HCT116 (cell line): Measurements from ENCODE around the gene FSTL4. TPM values are rescaled to one million over a fixed set of nuclear protein-coding genes. Genes with fewer than 3 reads are reported as not detected.

Experiments used
- ATAC-seq: fragments of 200-7000 bp; cut with Tn5 transposase; 2 replicates; pipeline ENCODE4 v1.9.1; 2020; ENCODE audit warnings: mild to moderate bottlenecking, moderate library complexity
- BruUV-seq: library from RNA; stranded (reverse); fragments of 400-500 nt; replicated peaks from 2 replicates; lab custom pipeline; 2021; lab: Mats Ljungman, UMichigan
- CTCF ChIA-PET: fragments of 300-600 bp; sonication (Branson Sonifier 250); formaldehyde crosslinking; loops from one replicate; lab custom pipeline; 2021; ENCODE audit warnings: antibody characterized with exemption; lab: Charles Lee
- POLR2A ChIA-PET: fragments of 300-600, 350-600 bp; sonication (Branson Sonifier 250); formaldehyde crosslinking; loops from one replicate; lab custom pipeline; 2021; ENCODE audit warnings: antibody characterized with exemption; lab: Charles Lee
- RAD21 ChIA-PET, 2 experiments: fragments of 300-600 bp; sonication (Branson Sonifier 250); formaldehyde crosslinking; loops; one replicate each; lab custom pipeline; 2023; ENCODE audit warnings: low total read pairs in 2 of 2; ENCODE audit not compliant: uncharacterized antibody in 2 of 2, unreplicated experiment in 2 of 2, low non-redundant PET in 1 of 2; lab: Charles Lee
- DNase-seq: peaks from one replicate; pipeline ENCODE4 v3.0.0-alpha.2; 2010; ENCODE audit warnings: low read depth, low spot score
- H2AFZ ChIP-seq: fragments of 200-600 bp; shearing (Covaris generic), sonication (generic); 2 replicates; pipeline ENCODE4 v1.6.1; 2017; ENCODE audit warnings: low read depth, mixed run types, mixed read lengths, antibody characterized with exemption, low read length; ENCODE audit not compliant: poor library complexity, severe bottlenecking
- H3K27ac ChIP-seq: 2 replicates; pipeline ENCODE4 v1.5.1; 2012; ENCODE audit warnings: low read depth, low read length
- H3K27me3 ChIP-seq: fragments of 200-600 bp; sonication (generic); 2 replicates; pipeline ENCODE4 v1.6.1; 2016; ENCODE audit warnings: mixed run types, low read length, mixed read lengths; ENCODE audit not compliant: insufficient read depth
- H3K36me3 ChIP-seq, 2 experiments: fragments of 200-500 bp in 1 of 2; fragments of 200-600 bp in 1 of 2; sonication (Bioruptor generic) in 1 of 2; sonication (generic) in 1 of 2; 2 replicates each; pipeline versions ENCODE4 v1.5.1 to v1.6.1; 2014 to 2016; ENCODE audit warnings: low read length in 2 of 2, inconsistent platforms in 1 of 2, mixed read lengths in 1 of 2, mixed run types in 1 of 2; ENCODE audit not compliant: insufficient read depth in 2 of 2, control insufficient read depth in 1 of 2
- H3K4me1 ChIP-seq, 2 experiments: fragments of 200-600 bp in 1 of 2; sonication (generic) in 1 of 2; 2 replicates each; pipeline versions ENCODE4 v1.5.1 to v1.6.1; 2012 to 2017; ENCODE audit warnings: low read length in 2 of 2, inconsistent platforms in 1 of 2, mild to moderate bottlenecking in 1 of 2, mixed read lengths in 1 of 2, mixed run types in 1 of 2, moderate library complexity in 1 of 2; ENCODE audit not compliant: insufficient read depth in 2 of 2, control insufficient read depth in 1 of 2
- H3K4me2 ChIP-seq: fragments of 200-600 bp; sonication (generic); 2 replicates; pipeline ENCODE4 v1.6.1; 2017; ENCODE audit warnings: mixed run types, low read length, mixed read lengths
- H3K4me3 ChIP-seq, 2 experiments: fragments of 200-600 bp in 1 of 2; sonication (generic) in 1 of 2; replicated peaks in 1 of 2; 2 replicates each; pipeline ENCODE4 v1.5.1; 2011 to 2016; ENCODE audit warnings: low read length in 2 of 2, control low read depth in 1 of 2, low read depth in 1 of 2, mild to moderate bottlenecking in 1 of 2, mixed read lengths in 1 of 2, mixed run types in 1 of 2
- H3K79me2 ChIP-seq: fragments of 200-600 bp; sonication (generic); 2 replicates; pipeline ENCODE4 v1.6.1; 2017; ENCODE audit warnings: mild to moderate bottlenecking, mixed run types, low read length, moderate library complexity, mixed read lengths; ENCODE audit not compliant: insufficient read depth
- H3K9ac ChIP-seq: fragments of 200-600 bp; sonication (generic); 2 replicates; pipeline ENCODE4 v1.6.1; 2016; ENCODE audit warnings: low read length, mixed read lengths
- H3K9me2 ChIP-seq: fragments of 200-600 bp; sonication (generic), shearing (Covaris generic); 2 replicates; pipeline ENCODE4 v1.6.1; 2017; ENCODE audit warnings: mixed run types, mild to moderate bottlenecking, moderate library complexity; ENCODE audit not compliant: insufficient read depth
- H3K9me3 ChIP-seq, 2 experiments: fragments of 200-500 bp in 1 of 2; fragments of 200-600 bp in 1 of 2; sonication (Bioruptor generic) in 1 of 2; sonication (generic) in 1 of 2; 2 replicates each; pipeline ENCODE4 v1.6.1; 2014 to 2017; ENCODE audit warnings: low read length in 2 of 2, mixed read lengths in 2 of 2, inconsistent platforms in 1 of 2, low read depth in 1 of 2, mild to moderate bottlenecking in 1 of 2, mixed run types in 1 of 2, moderate library complexity in 1 of 2; ENCODE audit not compliant: control insufficient read depth in 1 of 2, insufficient read depth in 1 of 2
- H4K20me1 ChIP-seq: fragments of 200-600 bp; sonication (generic), shearing (Covaris generic); 2 replicates; pipeline ENCODE4 v1.6.1; 2017; ENCODE audit warnings: mixed run types, mild to moderate bottlenecking, moderate library complexity; ENCODE audit not compliant: insufficient read depth
- CBX3 ChIP-seq: IDR thresholded peaks from 2 replicates; pipeline ENCODE4 v1.6.1; 2012; ENCODE audit warnings: low read depth
- EGR1 ChIP-seq: IDR thresholded peaks from 2 replicates; pipeline ENCODE4 v1.6.1; 2012; ENCODE audit warnings: low read depth
- ELF1 ChIP-seq: IDR thresholded peaks from 2 replicates; pipeline ENCODE4 v1.6.1; 2012; ENCODE audit warnings: low read depth, borderline replicate concordance
- EZH2phosphoT487 ChIP-seq: fragments of 200-600 bp; IDR thresholded peaks from 2 replicates; pipeline ENCODE4 v1.6.1; 2018; ENCODE audit warnings: antibody characterized with exemption, borderline replicate concordance
- JUND ChIP-seq: IDR thresholded peaks from 2 replicates; pipeline ENCODE4 v1.6.1; 2012
- POLR2A ChIP-seq: IDR thresholded peaks from 2 replicates; pipeline ENCODE4 v1.7.0; 2011; ENCODE audit warnings: borderline replicate concordance; ENCODE audit not compliant: insufficient read depth, insufficient read length; ENCODE audit errors: extremely low read depth
- POLR2AphosphoS5 ChIP-seq: IDR thresholded peaks from 2 replicates; pipeline ENCODE4 v1.6.1; 2011; ENCODE audit warnings: mild to moderate bottlenecking, low read depth, low read length, moderate library complexity
- SP1 ChIP-seq: IDR thresholded peaks from 2 replicates; pipeline ENCODE4 v1.6.1; 2012; ENCODE audit warnings: low read depth
- SRF ChIP-seq: IDR thresholded peaks from 2 replicates; pipeline ENCODE4 v1.6.1; 2012; ENCODE audit warnings: low read depth
- TCF7L2 ChIP-seq: IDR thresholded peaks from 2 replicates; pipeline ENCODE4 v1.7.0; 2011; ENCODE audit warnings: borderline replicate concordance, inconsistent platforms; ENCODE audit not compliant: insufficient read depth, insufficient read length; ENCODE audit errors: extremely low read depth
- YY1 ChIP-seq: IDR thresholded peaks from 2 replicates; pipeline ENCODE4 v1.6.1; 2011; ENCODE audit warnings: low read length, low read depth, moderate library complexity, mild to moderate bottlenecking; ENCODE audit not compliant: insufficient replicate concordance; ENCODE audit errors: extremely low read depth
- ZFX ChIP-seq: fragments of 450-650 bp; IDR thresholded peaks from 2 replicates; pipeline ENCODE4 v1.6.1; 2017
- intact Hi-C: fragments of 100-400 bp; cut with micrococcal nuclease; formaldehyde crosslinking; loops from 2 replicates; pipeline ENCODE4 v1.10.0; 2022
- total RNA-seq: library from RNA; stranded (reverse); gene quantifications from one replicate; pipeline ENCODE4 v1.2.1, GENCODE V29; 2021; ENCODE audit not compliant: unreplicated experiment
- TF ChIP-seq, protein P1 (sequence below): IDR thresholded peaks from 2 replicates; pipeline ENCODE4 v1.6.1; 2012
- TF ChIP-seq, protein P2 (sequence below), 3 experiments: fragments of 200-600 bp in 1 of 3; sonication (generic) in 1 of 3; IDR thresholded peaks in 2 of 3; conservative IDR thresholded peaks in 1 of 3; 2 replicates each; pipeline ENCODE4 v1.5.1; 2012 to 2017; ENCODE audit warnings: low read depth in 2 of 3, low read length in 2 of 3, antibody characterized with exemption in 1 of 3, borderline replicate concordance in 1 of 3, control low read depth in 1 of 3, mild to moderate bottlenecking in 1 of 3, mixed read lengths in 1 of 3, mixed run types in 1 of 3, moderate library complexity in 1 of 3; ENCODE audit not compliant: insufficient read depth in 1 of 3
- TF ChIP-seq, protein P3 (sequence below): IDR thresholded peaks from 2 replicates; pipeline ENCODE4 v1.6.1; 2011; ENCODE audit warnings: mild to moderate bottlenecking, low read length, moderate library complexity; ENCODE audit not compliant: insufficient replicate concordance; ENCODE audit errors: extremely low read depth

FSTL4 gene
- total RNA-seq, 1 experiment from 2014 or later: 0.37 TPM

DNA sequence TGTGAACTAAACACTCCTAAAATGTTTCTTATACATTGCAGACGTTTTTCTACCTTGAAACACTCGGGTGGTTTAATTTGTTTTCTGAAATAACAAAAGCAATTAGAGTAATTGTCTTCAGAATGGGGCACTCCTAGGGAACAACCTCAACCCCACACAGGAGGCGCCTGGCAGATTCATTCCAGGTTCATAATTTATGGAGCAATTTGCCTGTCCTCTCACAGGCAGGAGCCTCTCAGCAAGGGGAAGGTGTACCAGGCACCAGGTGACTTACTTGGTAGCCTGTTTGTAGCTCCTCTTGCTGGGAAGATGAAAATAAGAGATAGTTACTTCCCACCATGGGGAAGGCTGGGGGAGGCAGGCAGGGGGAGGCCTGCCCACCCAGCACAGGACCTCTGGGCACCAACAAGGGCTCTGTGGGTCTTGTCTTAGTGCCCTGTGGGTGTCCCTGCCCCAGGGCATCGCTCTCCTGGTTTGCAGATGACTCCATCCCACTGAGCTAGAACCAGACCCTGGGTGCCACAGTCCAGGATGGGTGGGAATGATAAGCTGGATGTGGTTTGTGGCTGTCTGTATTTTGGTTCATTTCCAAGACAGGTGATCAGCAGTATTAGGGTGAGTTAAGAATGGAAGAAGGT, 144.4 kb downstream of the FSTL4 start:
- Histone ChIP-seq H3K9me3 (no peaks in the 10 kb centered on the region), H3K36me3 (no peaks in the 10 kb centered on the region), H3K9me2 (no peaks in the 10 kb centered on the region), H3K79me2 (no peaks in the 10 kb centered on the region), H3K27ac (no peak overlapping the region), H3K4me1 (no peaks in the 10 kb centered on the region), H3K4me3 (no peak overlapping the region), H3K9ac (no peak overlapping the region), H4K20me1 (no peaks in the 10 kb centered on the region), H2AFZ (no peak overlapping the region), H3K4me2 (no peak overlapping the region), H3K27me3 (peaks cover 4% of the 10 kb centered on the region; the same call in 1 of the 2 replicates)
- ATAC-seq (no peak), DNase-seq (no peak)
- intact Hi-C loops: no loop called here
- ChIA-PET RAD21 (no interaction called here), CTCF (no interaction called here), POLR2A (no interaction called here)
- no TSS peak for BruUV-seq
- TF ChIP-seq POLR2AphosphoS5 (no peak), EZH2phosphoT487 (no peak), ELF1 (no peak), CBX3 (no peak), EGR1 (no peak), POLR2A (no peak), YY1 (no peak), SP1 (no peak), ZFX (no peak), TCF7L2 (no peak), JUND (no peak), SRF (no peak)
- TF ChIP-seq, protein P1, sequence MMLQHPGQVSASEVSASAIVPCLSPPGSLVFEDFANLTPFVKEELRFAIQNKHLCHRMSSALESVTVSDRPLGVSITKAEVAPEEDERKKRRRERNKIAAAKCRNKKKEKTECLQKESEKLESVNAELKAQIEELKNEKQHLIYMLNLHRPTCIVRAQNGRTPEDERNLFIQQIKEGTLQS: no peak
- TF ChIP-seq, protein P2, sequence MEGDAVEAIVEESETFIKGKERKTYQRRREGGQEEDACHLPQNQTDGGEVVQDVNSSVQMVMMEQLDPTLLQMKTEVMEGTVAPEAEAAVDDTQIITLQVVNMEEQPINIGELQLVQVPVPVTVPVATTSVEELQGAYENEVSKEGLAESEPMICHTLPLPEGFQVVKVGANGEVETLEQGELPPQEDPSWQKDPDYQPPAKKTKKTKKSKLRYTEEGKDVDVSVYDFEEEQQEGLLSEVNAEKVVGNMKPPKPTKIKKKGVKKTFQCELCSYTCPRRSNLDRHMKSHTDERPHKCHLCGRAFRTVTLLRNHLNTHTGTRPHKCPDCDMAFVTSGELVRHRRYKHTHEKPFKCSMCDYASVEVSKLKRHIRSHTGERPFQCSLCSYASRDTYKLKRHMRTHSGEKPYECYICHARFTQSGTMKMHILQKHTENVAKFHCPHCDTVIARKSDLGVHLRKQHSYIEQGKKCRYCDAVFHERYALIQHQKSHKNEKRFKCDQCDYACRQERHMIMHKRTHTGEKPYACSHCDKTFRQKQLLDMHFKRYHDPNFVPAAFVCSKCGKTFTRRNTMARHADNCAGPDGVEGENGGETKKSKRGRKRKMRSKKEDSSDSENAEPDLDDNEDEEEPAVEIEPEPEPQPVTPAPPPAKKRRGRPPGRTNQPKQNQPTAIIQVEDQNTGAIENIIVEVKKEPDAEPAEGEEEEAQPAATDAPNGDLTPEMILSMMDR (IDR thresholded peaks at IDR 0.05 in 2 of 3, conservative IDR thresholded peaks at IDR 0.05 in 1 of 3; ENCODE audit: borderline replicate concordance in 1 of 3, insufficient read depth in 1 of 3, low read depth in 2 of 3, low read length in 2 of 3): no peak
- TF ChIP-seq, protein P3, sequence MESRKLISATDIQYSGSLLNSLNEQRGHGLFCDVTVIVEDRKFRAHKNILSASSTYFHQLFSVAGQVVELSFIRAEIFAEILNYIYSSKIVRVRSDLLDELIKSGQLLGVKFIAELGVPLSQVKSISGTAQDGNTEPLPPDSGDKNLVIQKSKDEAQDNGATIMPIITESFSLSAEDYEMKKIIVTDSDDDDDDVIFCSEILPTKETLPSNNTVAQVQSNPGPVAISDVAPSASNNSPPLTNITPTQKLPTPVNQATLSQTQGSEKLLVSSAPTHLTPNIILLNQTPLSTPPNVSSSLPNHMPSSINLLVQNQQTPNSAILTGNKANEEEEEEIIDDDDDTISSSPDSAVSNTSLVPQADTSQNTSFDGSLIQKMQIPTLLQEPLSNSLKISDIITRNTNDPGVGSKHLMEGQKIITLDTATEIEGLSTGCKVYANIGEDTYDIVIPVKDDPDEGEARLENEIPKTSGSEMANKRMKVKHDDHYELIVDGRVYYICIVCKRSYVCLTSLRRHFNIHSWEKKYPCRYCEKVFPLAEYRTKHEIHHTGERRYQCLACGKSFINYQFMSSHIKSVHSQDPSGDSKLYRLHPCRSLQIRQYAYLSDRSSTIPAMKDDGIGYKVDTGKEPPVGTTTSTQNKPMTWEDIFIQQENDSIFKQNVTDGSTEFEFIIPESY: no peak
